ENCODE measurements around the gene TUT4. TPM values are rescaled to one million over a fixed set of nuclear protein-coding genes. Genes with fewer than 3 reads are reported as not detected.
"Not testable (repeated sequence)": the region's sequence is repeated elsewhere in the genome, so short reads cannot be mapped to it uniquely, and the experiment has no call there.

The TUT4 gene
- total RNA-seq, 2 experiments from 2014 or later, result 48.1 to 51.2 TPM

GRCh38 chr1:52592637-52593323 lies 39.9 kb upstream of the TUT4 start:
- H3K4me1 Mint-ChIP-seq (ENCODE audit: low read depth), result no peaks in the 10 kb centered on the region
- no peaks in the 10 kb centered on the region for H3K36me3 Mint-ChIP-seq (ENCODE audit: low read depth)
- H3K4me3 Mint-ChIP-seq, result no peak overlapping the region
- H3K27me3 Mint-ChIP-seq (ENCODE audit: low read depth), result no peaks in the 10 kb centered on the region
- no peak for DNase-seq
- intact Hi-C loops (cut with micrococcal nuclease), result no loop called here
- CTCF ChIA-PET, result interaction anchor here (0.6 to 1.3 kb wide), 2 partner anchors 11 to 127 kb away, joined by 3 to 4 read pairs; no protein-coding TSS in a partner anchor
- H3K9me3 Mint-ChIP-seq, result no peaks in the 10 kb centered on the region
- no peak overlapping the region for H3K27ac Mint-ChIP-seq

DNA sequence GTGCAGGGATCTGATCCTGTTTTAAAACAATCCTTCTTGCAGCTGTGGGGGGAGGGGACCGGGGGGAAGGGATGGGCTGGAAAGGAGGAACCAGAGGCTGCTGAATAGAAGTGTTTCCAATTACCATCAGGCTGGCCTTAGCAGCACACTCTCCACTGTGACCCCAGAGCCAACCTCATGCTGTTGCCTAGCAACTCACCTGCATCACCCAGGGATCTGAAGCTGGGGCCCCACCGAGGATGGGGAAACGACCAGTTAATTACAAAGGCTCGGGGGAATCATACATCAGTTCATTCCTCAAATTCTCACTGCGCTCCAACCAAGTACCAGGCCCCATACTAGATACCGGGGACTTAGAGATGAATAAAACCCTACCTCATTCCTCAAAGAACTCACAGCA lies 37.4 kb upstream of the TUT4 start:
- no peak for DNase-seq
- Mint-ChIP-seq H3K36me3 (ENCODE audit: low read depth) (no peaks in the 10 kb centered on the region), H3K27me3 (ENCODE audit: low read depth) (no peaks in the 10 kb centered on the region), H3K9me3 (no peaks in the 10 kb centered on the region), H3K27ac (no peak overlapping the region), H3K4me1 (ENCODE audit: low read depth) (no peaks in the 10 kb centered on the region), H3K4me3 (no peak overlapping the region)
- intact Hi-C loops (cut with micrococcal nuclease), result no loop called here
- CTCF ChIA-PET, result no interaction called here

GRCh38 chr1:52588535-52588934 lies 35.6 kb upstream of the TUT4 start:
- Mint-ChIP-seq H3K9me3 (no peaks in the 10 kb centered on the region), H3K27me3 (ENCODE audit: low read depth) (no peaks in the 10 kb centered on the region), H3K4me1 (ENCODE audit: low read depth) (no peaks in the 10 kb centered on the region), H3K36me3 (ENCODE audit: low read depth) (no peaks in the 10 kb centered on the region), H3K27ac (no peak overlapping the region), H3K4me3 (no peak overlapping the region)
- intact Hi-C loops (cut with micrococcal nuclease), result no loop called here
- CTCF ChIA-PET, result no interaction called here
- DNase-seq, result no peak

DNA sequence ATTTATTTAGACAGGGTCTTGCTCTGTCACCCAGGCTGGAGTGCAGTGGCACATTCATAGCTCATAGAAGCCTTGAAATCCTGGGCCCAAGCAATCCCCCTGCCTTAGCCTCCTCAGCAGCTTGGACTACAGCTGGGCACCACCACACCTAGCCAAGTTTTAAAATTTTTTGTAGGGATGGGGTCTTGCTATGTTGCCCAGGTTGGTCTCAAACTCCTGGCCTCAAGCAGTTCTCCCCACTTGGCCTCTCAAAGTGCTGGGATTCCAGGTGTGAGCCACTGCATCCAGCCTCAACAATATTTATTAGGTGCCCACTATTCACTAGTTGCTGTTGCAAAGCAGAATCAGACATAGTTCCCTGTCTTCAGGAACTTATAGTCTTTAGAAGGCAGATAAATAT lies 35.1 kb upstream of the TUT4 start:
- CTCF ChIA-PET, result no interaction called here
- H3K27ac Mint-ChIP-seq, result no peak overlapping the region
- no peaks in the 10 kb centered on the region for H3K4me1 Mint-ChIP-seq (ENCODE audit: low read depth)
- no peak for DNase-seq
- H3K36me3 Mint-ChIP-seq (ENCODE audit: low read depth), result no peaks in the 10 kb centered on the region
- H3K9me3 Mint-ChIP-seq, result no peaks in the 10 kb centered on the region
- intact Hi-C loops (cut with micrococcal nuclease), result no loop called here
- no peak overlapping the region for H3K4me3 Mint-ChIP-seq
- no peaks in the 10 kb centered on the region for H3K27me3 Mint-ChIP-seq (ENCODE audit: low read depth)

- Mint-ChIP-seq H3K27ac (no peak overlapping the region), H3K9me3 (no peaks in the 10 kb centered on the region), H3K4me3 (no peak overlapping the region), H3K36me3 (ENCODE audit: low read depth) (no peaks in the 10 kb centered on the region), H3K4me1 (ENCODE audit: low read depth) (no peaks in the 10 kb centered on the region), H3K27me3 (ENCODE audit: low read depth) (no peaks in the 10 kb centered on the region)
- no peak for DNase-seq
- intact Hi-C loops (cut with micrococcal nuclease), result no loop called here
- CTCF ChIA-PET, result no interaction called here
These were observed 32.6 kb upstream of the TUT4 start for GRCh38 chr1:52585474-52585873.

GRCh38 chr1:52582116-52582696 lies 29.3 kb upstream of the TUT4 start:
- Mint-ChIP-seq H3K36me3 (ENCODE audit: low read depth) (no peaks in the 10 kb centered on the region), H3K4me1 (ENCODE audit: low read depth) (peaks cover 4% of the 10 kb centered on the region), H3K27me3 (ENCODE audit: low read depth) (no peaks in the 10 kb centered on the region), H3K9me3 (no peaks in the 10 kb centered on the region), H3K4me3 (no peak overlapping the region), H3K27ac (no peak overlapping the region)
- intact Hi-C loops (cut with micrococcal nuclease), result no loop called here
- no peak for DNase-seq
- CTCF ChIA-PET, result no interaction called here

DNA sequence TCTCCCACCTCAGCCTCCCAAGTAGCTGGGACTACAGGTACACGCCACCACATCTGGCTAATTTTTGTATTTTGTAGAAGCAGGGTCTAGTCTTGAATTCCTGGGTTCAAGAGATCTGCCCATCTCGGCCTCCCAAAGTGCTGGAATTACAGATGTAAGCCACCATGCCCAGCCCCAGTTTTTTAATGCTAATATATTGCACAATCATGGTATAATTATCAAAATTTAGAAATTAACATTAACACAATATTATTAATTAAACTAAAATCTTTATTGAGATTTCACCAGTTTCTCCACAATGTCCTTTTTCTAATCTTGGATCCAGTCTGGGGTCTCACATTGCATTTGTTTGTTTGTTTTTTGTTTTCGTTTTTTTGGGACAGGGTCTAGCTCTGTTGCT lies 27.4 kb upstream of the TUT4 start:
- intact Hi-C loops (cut with micrococcal nuclease), result no loop called here
- peaks cover 4% of the 10 kb centered on the region for H3K4me1 Mint-ChIP-seq (ENCODE audit: low read depth)
- no peaks in the 10 kb centered on the region for H3K27me3 Mint-ChIP-seq (ENCODE audit: low read depth)
- CTCF ChIA-PET, result no interaction called here
- no peak overlapping the region for H3K27ac Mint-ChIP-seq
- H3K9me3 Mint-ChIP-seq, result no peaks in the 10 kb centered on the region
- DNase-seq, result no peak
- H3K36me3 Mint-ChIP-seq (ENCODE audit: low read depth), result no peaks in the 10 kb centered on the region
- no peak overlapping the region for H3K4me3 Mint-ChIP-seq

DNA sequence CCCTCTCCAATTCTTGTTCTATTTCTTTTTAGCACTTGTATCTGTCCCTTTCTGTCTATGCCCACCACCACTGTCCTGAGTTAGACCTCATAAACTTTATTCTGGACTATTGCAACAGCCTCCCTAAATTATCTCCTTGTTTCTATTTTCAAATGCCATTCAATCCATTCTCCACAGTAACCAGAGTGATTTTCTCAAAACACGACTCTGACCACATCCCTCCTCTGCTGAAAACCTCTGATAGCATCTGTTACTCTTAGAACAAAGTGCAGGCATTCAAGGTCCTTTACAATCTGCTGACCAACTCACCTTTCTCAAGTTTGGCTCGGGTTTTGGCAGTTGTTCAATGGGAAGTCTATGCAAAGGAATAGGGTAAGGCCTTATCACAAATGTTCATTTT lies 26.5 kb upstream of the TUT4 start:
- Mint-ChIP-seq H3K4me1 (ENCODE audit: low read depth) (peaks cover 8% of the 10 kb centered on the region), H3K9me3 (no peaks in the 10 kb centered on the region), H3K4me3 (no peak overlapping the region), H3K27ac (no peak overlapping the region), H3K27me3 (ENCODE audit: low read depth) (no peaks in the 10 kb centered on the region), H3K36me3 (ENCODE audit: low read depth) (no peaks in the 10 kb centered on the region)
- DNase-seq, result no peak
- intact Hi-C loops (cut with micrococcal nuclease), result no loop called here
- CTCF ChIA-PET, result no interaction called here

DNA sequence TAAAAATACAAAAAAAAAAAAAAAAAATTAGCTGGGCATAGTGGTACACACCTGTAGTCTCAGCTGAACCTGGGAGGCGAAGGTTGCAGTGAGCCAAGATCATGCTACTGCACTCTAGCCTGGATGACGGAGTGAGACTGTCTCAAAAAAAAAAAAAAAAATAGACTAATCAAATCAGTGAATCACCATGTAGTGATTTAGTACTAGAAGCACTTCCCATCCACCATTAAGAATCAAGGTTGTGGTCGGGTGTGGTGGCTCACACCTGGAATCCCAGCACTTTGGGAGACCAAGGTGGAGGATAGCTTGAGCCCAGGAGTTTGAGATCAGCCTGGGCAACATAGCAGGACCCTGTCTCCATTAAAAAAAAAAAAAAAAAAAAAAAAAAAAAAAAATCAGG lies 25.2 kb upstream of the TUT4 start:
- H3K9me3 Mint-ChIP-seq; H3K4me1 Mint-ChIP-seq (ENCODE audit: low read depth); H3K36me3 Mint-ChIP-seq (ENCODE audit: low read depth); H3K27ac Mint-ChIP-seq; intact Hi-C loops (cut with micrococcal nuclease); H3K27me3 Mint-ChIP-seq (ENCODE audit: low read depth); H3K4me3 Mint-ChIP-seq; DNase-seq: not testable (repeated sequence)
- CTCF ChIA-PET, result interaction anchor here (0.6 kb wide), 1 partner anchor 694 kb away, joined by 3 read pairs; no protein-coding TSS in a partner anchor

- Mint-ChIP-seq H3K27ac (no peak overlapping the region), H3K9me3 (no peaks in the 10 kb centered on the region), H3K36me3 (ENCODE audit: low read depth) (no peaks in the 10 kb centered on the region), H3K27me3 (ENCODE audit: low read depth) (no peaks in the 10 kb centered on the region), H3K4me1 (ENCODE audit: low read depth) (peaks cover 9% of the 10 kb centered on the region), H3K4me3 (no peak overlapping the region)
- CTCF ChIA-PET, result no interaction called here
- DNase-seq, result no peak
- intact Hi-C loops (cut with micrococcal nuclease), result no loop called here
These were observed 23.2 kb upstream of the TUT4 start for GRCh38 chr1:52576074-52576473.

DNA sequence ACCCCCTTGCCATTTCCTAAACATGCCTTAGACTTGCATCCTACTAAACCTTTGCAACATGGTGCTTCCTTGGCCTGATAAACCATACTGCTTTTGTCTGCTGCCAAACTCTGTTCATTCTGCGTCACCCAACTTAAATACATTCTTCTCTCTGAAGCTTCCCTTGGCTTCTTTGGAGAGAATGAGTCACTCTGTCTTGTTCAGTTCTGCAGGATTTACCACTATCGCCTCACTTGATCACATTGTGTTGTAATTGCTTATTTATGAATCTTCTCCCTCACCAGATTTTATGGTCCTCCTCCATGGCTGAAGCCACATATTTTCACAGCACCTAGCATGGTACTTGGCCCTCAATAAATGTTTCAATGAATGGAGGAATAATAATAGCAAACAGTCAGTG lies 21.7 kb upstream of the TUT4 start:
- Mint-ChIP-seq H3K27ac (no peak overlapping the region), H3K4me3 (no peak overlapping the region), H3K36me3 (ENCODE audit: low read depth) (no peaks in the 10 kb centered on the region), H3K27me3 (ENCODE audit: low read depth) (no peaks in the 10 kb centered on the region), H3K9me3 (no peaks in the 10 kb centered on the region), H3K4me1 (ENCODE audit: low read depth) (peaks cover 11% of the 10 kb centered on the region)
- intact Hi-C loops (cut with micrococcal nuclease), result no loop called here
- DNase-seq, result no peak
- CTCF ChIA-PET, result no interaction called here

- peaks cover 23% of the 10 kb centered on the region for H3K4me1 Mint-ChIP-seq (ENCODE audit: low read depth)
- no peaks in the 10 kb centered on the region for H3K27me3 Mint-ChIP-seq (ENCODE audit: low read depth)
- CTCF ChIA-PET, result interaction anchor here (0.5 to 0.6 kb wide), 2 partner anchors 114 to 894 kb away, joined by 3 read pairs; no protein-coding TSS in a partner anchor
- H3K27ac Mint-ChIP-seq, result no peak overlapping the region
- H3K9me3 Mint-ChIP-seq, result no peaks in the 10 kb centered on the region
- H3K36me3 Mint-ChIP-seq (ENCODE audit: low read depth), result no peaks in the 10 kb centered on the region
- DNase-seq, result no peak
- intact Hi-C loops (cut with micrococcal nuclease), result no loop called here
- H3K4me3 Mint-ChIP-seq, result no peak overlapping the region
These were observed 19.5 kb upstream of the TUT4 start for GRCh38 chr1:52572387-52572786.

GRCh38 chr1:52571783-52572182 lies 18.9 kb upstream of the TUT4 start:
- Mint-ChIP-seq H3K4me3 (no peak overlapping the region), H3K27me3 (ENCODE audit: low read depth) (no peaks in the 10 kb centered on the region), H3K36me3 (ENCODE audit: low read depth) (no peaks in the 10 kb centered on the region), H3K9me3 (no peaks in the 10 kb centered on the region), H3K4me1 (ENCODE audit: low read depth) (peaks cover 23% of the 10 kb centered on the region), H3K27ac (no peak overlapping the region)
- no peak for DNase-seq
- intact Hi-C loops (cut with micrococcal nuclease), result no loop called here
- CTCF ChIA-PET, result interaction anchor here (0.5 kb wide), 1 partner anchor 114 kb away, joined by 3 read pairs; no protein-coding TSS in a partner anchor

Data from activated naive CD4-positive, alpha-beta T cell treated with anti-CD3 and anti-CD28 coated beads for 36 hours (primary cell).